Measurements from ENCODE around the gene FYTTD1. TPM values are rescaled to one million over a fixed set of nuclear protein-coding genes. Genes with fewer than 3 reads are reported as not detected.

The FYTTD1 gene
- total RNA-seq, 4 donors from 2014 or later, result 18.3 to 94.6 (median 33.6) TPM

- Histone ChIP-seq H3K27ac (peak overlapping the region; percentile 96 to 100 (median 98)), H3K36me3 (no peaks in the 10 kb centered on the region), H3K4me3 (peak overlapping the region; percentile 26 to 91 (median 74)), H3K27me3 (no peaks in the 10 kb centered on the region), H3K9me3 (no peaks in the 10 kb centered on the region), H3K4me1 (peaks cover 5 to 31% (median 19%) of the 10 kb centered on the region in 4 donors)
- intact Hi-C loops (cut with DNase I; ENCODE audit: low total_unique reads), result no loop called here
- TF ChIP-seq EP300 (IDR thresholded peaks at IDR 0.05; ENCODE audit: low read depth), result no peak
- TF ChIP-seq POLR2AphosphoS5 (IDR thresholded peaks at IDR 0.05), result peak in 2 of 3 donors; percentile 23
- DNase-seq, result peak; percentile 63
- WGBS, 2 donors (ENCODE audit: low coverage in 1 of 2), result 0 to 3% methylated on average over 5 to 18 of the region's 18 CpGs
- in situ Hi-C loops (cut with MboI; ENCODE audit: low pct_ligation_motif_present in 1 of 4, low pct_unique_long_range_greater_than_20kb in 1 of 4, low sequenced_read_pairs in 3 of 4), result no loop called here
These were observed 425 bp upstream of the FYTTD1 start for GRCh38 chr3:197749315-197749600.

GRCh38 chr3:197750396-197750831, 731 bp downstream of the FYTTD1 start:
- Histone ChIP-seq H3K9me3 (no peaks in the 10 kb centered on the region), H3K36me3 (no peaks in the 10 kb centered on the region), H3K27ac (peak overlapping the region; percentile 96 to 100 (median 98)), H3K4me1 (peaks cover 5 to 31% (median 19%) of the 10 kb centered on the region in 4 donors), H3K27me3 (no peaks in the 10 kb centered on the region), H3K4me3 (peak overlapping the region; percentile 61 to 91 (median 88))
- WGBS, 2 donors (ENCODE audit: low coverage in 1 of 2), result 1% methylated on average over 31 of the region's 43 CpGs; no CpG with 5 or more reads in 1 of the 2 donors
- peak; percentile 74 for DNase-seq
- intact Hi-C loops (cut with DNase I; ENCODE audit: low total_unique reads) (no loop called here), in situ Hi-C loops (cut with MboI; ENCODE audit: low pct_ligation_motif_present in 1 of 4, low pct_unique_long_range_greater_than_20kb in 1 of 4, low sequenced_read_pairs in 3 of 4) (no loop called here)
- peak in 2 of 3 donors; percentile 53 to 62 for TF ChIP-seq POLR2AphosphoS5 (IDR thresholded peaks at IDR 0.05)
- no peak for TF ChIP-seq POLR2A (IDR thresholded peaks at IDR 0.05)
- no peak for TF ChIP-seq EP300 (IDR thresholded peaks at IDR 0.05; ENCODE audit: low read depth)
- peak in 3 of 5 experiments; percentile 11 to 19 (median 15) for TF ChIP-seq CTCF (IDR thresholded peaks at IDR 0.05)

GRCh38 chr3:197750858-197751737, 1.4 kb downstream of the FYTTD1 start:
- TF ChIP-seq POLR2A (IDR thresholded peaks at IDR 0.05) (no peak), CTCF (IDR thresholded peaks at IDR 0.05) (peak in 1 of 5 experiments; percentile 13), EP300 (IDR thresholded peaks at IDR 0.05; ENCODE audit: low read depth) (no peak), POLR2AphosphoS5 (IDR thresholded peaks at IDR 0.05) (peak in 1 of 3 donors; percentile 38)
- WGBS, 2 donors (ENCODE audit: low coverage in 1 of 2), result 8 to 10% methylated on average over 13 to 36 of the region's 36 CpGs
- peak; percentile 57 for DNase-seq
- intact Hi-C loops (cut with DNase I; ENCODE audit: low total_unique reads), result no loop called here
- H3K27me3 ChIP-seq, result no peaks in the 10 kb centered on the region
- peak overlapping the region; percentile 61 to 91 (median 88) for H3K4me3 ChIP-seq
- in situ Hi-C loops (cut with MboI; ENCODE audit: low pct_ligation_motif_present in 1 of 4, low pct_unique_long_range_greater_than_20kb in 1 of 4, low sequenced_read_pairs in 3 of 4), result no loop called here
- H3K9me3 ChIP-seq, result no peaks in the 10 kb centered on the region
- no peaks in the 10 kb centered on the region for H3K36me3 ChIP-seq
- H3K27ac ChIP-seq, result peak overlapping the region; percentile 96 to 100 (median 98)
- H3K4me1 ChIP-seq, result peaks cover 5 to 33% (median 19%) of the 10 kb centered on the region in 4 donors

DNA sequence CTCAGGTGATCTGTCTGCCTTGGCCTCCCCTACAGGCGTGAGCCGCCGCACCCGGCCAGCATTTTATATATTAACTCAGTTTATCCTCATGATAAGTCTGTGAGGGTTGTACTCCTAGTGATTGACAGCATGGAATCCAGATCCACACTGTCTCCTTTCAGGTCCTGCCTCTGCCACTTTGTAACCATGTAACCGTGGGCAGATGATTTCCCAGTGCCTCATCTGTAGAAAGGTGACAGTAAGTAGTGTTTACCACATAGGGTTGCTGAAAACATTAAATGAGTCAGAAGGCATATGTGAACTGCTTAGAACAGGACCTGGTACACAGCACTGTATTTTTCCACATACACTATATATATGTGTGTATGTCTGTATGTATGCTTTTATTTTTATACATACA, 2.4 kb downstream of the FYTTD1 start:
- no peak for TF ChIP-seq EP300 (IDR thresholded peaks at IDR 0.05; ENCODE audit: low read depth)
- TF ChIP-seq CTCF (IDR thresholded peaks at IDR 0.05), result no peak
- TF ChIP-seq POLR2AphosphoS5 (IDR thresholded peaks at IDR 0.05), result no peak
- no peak for TF ChIP-seq POLR2A (IDR thresholded peaks at IDR 0.05)
- peaks cover 0 to 9% (median 0%) of the 10 kb centered on the region in 4 donors for H3K36me3 ChIP-seq
- no peaks in the 10 kb centered on the region for H3K9me3 ChIP-seq
- WGBS, 2 donors (ENCODE audit: low coverage in 1 of 2), result 74 to 81% methylated on average over 2 to 5 of the region's 5 CpGs
- intact Hi-C loops (cut with DNase I; ENCODE audit: low total_unique reads) (no loop called here), in situ Hi-C loops (cut with MboI; ENCODE audit: low pct_ligation_motif_present in 1 of 4, low pct_unique_long_range_greater_than_20kb in 1 of 4, low sequenced_read_pairs in 3 of 4) (no loop called here)
- no peaks in the 10 kb centered on the region for H3K27me3 ChIP-seq
- DNase-seq, result no peak
- peak overlapping the region in 1 of 4 donors; percentile 86 for H3K4me3 ChIP-seq
- peak overlapping the region; percentile 96 to 100 (median 98) for H3K27ac ChIP-seq
- peaks cover 5 to 38% (median 19%) of the 10 kb centered on the region in 4 donors for H3K4me1 ChIP-seq
